ENCODE measurements around the gene SDSL. TPM values are rescaled to one million over a fixed set of nuclear protein-coding genes. Genes with fewer than 3 reads are reported as not detected.

Gene SDSL
- total RNA-seq, 4 donors from 2014 or later: 2.7 to 5.6 (median 3.2) TPM

DNA sequence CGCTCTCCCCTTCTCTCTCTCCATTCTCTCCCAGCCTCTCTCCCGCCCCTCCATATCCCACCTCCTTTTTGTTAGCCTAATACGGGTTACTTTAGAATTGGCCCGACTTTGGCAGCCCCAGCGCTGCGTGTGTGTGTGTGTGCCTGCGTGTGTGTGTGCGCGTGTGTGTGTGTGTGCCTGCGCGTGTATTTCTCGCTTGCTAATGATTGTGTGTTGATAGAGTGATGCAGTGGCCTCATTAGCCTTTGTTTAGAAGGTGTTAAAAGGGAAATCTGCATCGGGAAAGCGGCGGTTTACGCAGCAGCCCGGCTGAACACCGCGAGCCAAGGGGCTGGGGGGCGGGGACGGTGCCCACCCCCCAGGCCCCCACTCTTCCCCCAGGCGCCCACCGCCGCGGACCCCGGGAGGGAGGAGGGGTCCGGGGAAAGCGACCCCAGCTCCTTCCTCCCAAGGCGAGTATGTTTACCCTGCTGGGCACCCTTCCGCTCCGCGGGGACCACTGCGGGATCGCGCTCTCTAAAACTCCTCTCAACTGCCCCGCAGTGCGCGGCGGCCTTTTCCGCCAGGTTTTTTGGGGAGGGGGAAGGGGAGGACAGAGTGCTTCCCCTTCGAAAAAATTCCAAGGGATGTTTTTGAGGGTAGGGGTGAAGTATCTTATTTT, 56.3 kb downstream of the SDSL start:
- intact Hi-C loops (cut with DNase I): no loop called here
- no peak for TF ChIP-seq EP300 (IDR thresholded peaks at IDR 0.05)
- no peak for TF ChIP-seq POLR2AphosphoS5 (IDR thresholded peaks at IDR 0.05)
- TF ChIP-seq, protein P1, sequence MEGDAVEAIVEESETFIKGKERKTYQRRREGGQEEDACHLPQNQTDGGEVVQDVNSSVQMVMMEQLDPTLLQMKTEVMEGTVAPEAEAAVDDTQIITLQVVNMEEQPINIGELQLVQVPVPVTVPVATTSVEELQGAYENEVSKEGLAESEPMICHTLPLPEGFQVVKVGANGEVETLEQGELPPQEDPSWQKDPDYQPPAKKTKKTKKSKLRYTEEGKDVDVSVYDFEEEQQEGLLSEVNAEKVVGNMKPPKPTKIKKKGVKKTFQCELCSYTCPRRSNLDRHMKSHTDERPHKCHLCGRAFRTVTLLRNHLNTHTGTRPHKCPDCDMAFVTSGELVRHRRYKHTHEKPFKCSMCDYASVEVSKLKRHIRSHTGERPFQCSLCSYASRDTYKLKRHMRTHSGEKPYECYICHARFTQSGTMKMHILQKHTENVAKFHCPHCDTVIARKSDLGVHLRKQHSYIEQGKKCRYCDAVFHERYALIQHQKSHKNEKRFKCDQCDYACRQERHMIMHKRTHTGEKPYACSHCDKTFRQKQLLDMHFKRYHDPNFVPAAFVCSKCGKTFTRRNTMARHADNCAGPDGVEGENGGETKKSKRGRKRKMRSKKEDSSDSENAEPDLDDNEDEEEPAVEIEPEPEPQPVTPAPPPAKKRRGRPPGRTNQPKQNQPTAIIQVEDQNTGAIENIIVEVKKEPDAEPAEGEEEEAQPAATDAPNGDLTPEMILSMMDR (IDR thresholded peaks at IDR 0.05): no peak
- TF ChIP-seq POLR2A (IDR thresholded peaks at IDR 0.05; ENCODE audit: low read depth): no peak
- DNase-seq (ENCODE audit: extremely low spot score): no peak
- H3K27ac ChIP-seq (replicated peaks in 1 of 4): no peak overlapping the region
- H3K27me3 ChIP-seq: peaks cover 0 to 100% (median 55%) of the 10 kb centered on the region in 4 donors
- H3K9me3 ChIP-seq: no peaks in the 10 kb centered on the region
- peaks cover 0 to 8% (median 2%) of the 10 kb centered on the region in 4 donors for H3K4me1 ChIP-seq
- 3% methylated on average over 28 of the region's 41 CpGs for WGBS
- H3K4me3 ChIP-seq: no peak overlapping the region
- H3K36me3 ChIP-seq: no peaks in the 10 kb centered on the region

DNA sequence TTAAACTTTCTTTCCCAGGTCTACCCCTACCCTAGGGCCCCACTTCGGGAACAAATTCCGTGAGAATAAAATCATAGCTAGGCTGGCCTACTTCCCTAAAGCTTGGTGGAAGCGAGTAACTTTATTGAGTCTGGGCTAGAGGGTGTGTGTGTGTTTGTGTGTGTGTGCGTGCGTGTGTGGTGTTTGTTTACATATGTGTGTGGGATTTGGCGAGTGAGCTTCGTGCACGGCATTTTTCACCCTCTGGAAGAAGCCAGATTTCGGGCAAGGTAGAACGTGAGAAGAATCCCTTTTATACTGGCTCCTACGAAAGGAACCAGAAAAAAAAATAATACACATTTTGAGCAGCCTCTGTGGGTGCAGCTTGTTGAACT, 57.0 kb downstream of the SDSL start:
- Histone ChIP-seq H3K27ac (replicated peaks in 1 of 4) (no peak overlapping the region), H3K9me3 (no peaks in the 10 kb centered on the region), H3K4me1 (peaks cover 0 to 8% (median 2%) of the 10 kb centered on the region in 4 donors), H3K36me3 (no peaks in the 10 kb centered on the region), H3K27me3 (peaks cover 0 to 100% (median 52%) of the 10 kb centered on the region in 4 donors), H3K4me3 (no peak overlapping the region)
- 3% methylated on average over 11 of the region's 11 CpGs for WGBS
- DNase-seq (ENCODE audit: extremely low spot score): no peak
- TF ChIP-seq POLR2AphosphoS5 (IDR thresholded peaks at IDR 0.05) (no peak), EP300 (IDR thresholded peaks at IDR 0.05) (no peak)
- TF ChIP-seq, protein P1 (IDR thresholded peaks at IDR 0.05): no peak
- intact Hi-C loops (cut with DNase I): no loop called here

DNA sequence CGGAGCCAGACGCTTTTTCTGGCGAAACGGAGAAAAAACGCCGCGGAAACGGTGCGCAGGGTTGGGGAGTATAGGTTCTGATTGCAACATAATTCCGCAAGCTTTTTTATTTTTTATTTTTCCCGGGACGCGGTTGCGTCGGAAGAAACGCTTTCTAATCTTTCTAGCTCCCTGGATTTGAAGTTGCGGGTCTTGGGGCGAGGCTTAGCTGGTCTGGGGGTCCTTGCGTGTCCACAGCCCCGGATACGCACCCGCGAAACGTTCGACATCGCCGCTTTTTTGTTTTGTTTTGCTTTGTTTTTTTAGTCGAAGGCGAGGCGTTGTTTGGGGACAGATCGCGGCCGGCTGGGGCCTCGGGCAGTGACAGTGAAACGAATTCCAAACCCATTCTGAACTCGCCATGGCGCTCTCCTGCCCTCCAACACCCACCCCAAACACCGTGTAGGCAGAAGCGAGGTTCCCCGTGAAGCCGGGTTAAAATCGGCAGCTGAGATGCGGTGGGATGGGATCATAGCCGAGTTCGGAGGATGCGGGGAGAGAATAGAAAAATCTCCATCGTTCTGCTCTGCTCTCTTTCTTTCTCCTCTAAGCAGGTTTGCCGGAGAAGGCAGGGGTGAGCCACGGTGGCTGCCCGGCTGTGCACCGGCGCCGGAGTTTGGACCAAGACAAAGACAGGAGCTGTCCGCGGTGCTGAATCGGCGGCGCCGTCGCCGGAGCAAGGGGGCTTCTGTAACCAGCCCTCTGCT, 57.6 kb downstream of the SDSL start:
- no peak for TF ChIP-seq POLR2A (IDR thresholded peaks at IDR 0.05; ENCODE audit: low read depth)
- TF ChIP-seq EP300 (IDR thresholded peaks at IDR 0.05): no peak
- TF ChIP-seq, protein P1 (IDR thresholded peaks at IDR 0.05): no peak
- TF ChIP-seq POLR2AphosphoS5 (IDR thresholded peaks at IDR 0.05): no peak
- no peak overlapping the region for H3K4me3 ChIP-seq
- H3K27me3 ChIP-seq: peaks cover 0 to 99% (median 48%) of the 10 kb centered on the region in 4 donors
- intact Hi-C loops (cut with DNase I): no loop called here
- no peak for DNase-seq (ENCODE audit: extremely low spot score)
- H3K27ac ChIP-seq (replicated peaks in 1 of 4): no peak overlapping the region
- peaks cover 0 to 8% (median 2%) of the 10 kb centered on the region in 4 donors for H3K4me1 ChIP-seq
- H3K36me3 ChIP-seq: no peaks in the 10 kb centered on the region
- 4% methylated on average over 31 of the region's 61 CpGs for WGBS
- no peaks in the 10 kb centered on the region for H3K9me3 ChIP-seq

DNA sequence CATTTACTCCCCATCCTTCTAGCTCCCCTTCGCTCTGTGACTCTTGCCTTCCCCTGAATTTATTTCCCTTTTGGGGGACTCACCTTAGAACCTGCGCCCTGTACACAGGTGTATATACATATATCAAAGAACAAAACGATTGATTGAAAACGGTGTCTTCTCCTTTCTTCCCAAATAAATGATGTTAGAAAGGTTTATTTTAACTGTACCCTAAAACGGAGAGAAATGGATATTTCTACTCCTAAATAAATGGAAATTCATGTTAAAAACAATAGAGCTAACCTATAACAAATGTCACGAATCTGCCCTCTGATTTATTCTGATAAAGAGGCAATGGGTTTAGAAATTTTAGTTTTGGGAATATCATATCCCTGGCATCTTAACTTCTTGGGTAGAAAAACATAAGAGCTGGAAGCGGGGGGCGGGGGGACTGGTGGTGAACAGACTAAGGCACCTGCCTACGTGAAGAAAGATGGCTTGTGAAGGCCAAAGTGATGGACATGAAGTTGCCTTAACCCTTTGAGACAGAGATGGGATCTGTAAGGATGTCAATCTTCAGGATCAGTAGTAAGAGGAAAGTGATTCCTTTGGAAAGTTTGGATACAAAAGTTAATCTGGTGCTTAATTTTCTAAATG, 58.3 kb downstream of the SDSL start:
- peaks cover 0 to 99% (median 44%) of the 10 kb centered on the region in 4 donors for H3K27me3 ChIP-seq
- H3K9me3 ChIP-seq: no peaks in the 10 kb centered on the region
- no peak overlapping the region for H3K27ac ChIP-seq (replicated peaks in 1 of 4)
- H3K4me3 ChIP-seq: no peak overlapping the region
- DNase-seq (ENCODE audit: extremely low spot score): no peak
- H3K4me1 ChIP-seq: peaks cover 0 to 8% (median 2%) of the 10 kb centered on the region in 4 donors
- 17% methylated on average over 9 of the region's 9 CpGs for WGBS
- H3K36me3 ChIP-seq: no peaks in the 10 kb centered on the region
- TF ChIP-seq POLR2A (IDR thresholded peaks at IDR 0.05; ENCODE audit: low read depth): no peak
- TF ChIP-seq, protein P1 (IDR thresholded peaks at IDR 0.05): no peak
- no peak for TF ChIP-seq POLR2AphosphoS5 (IDR thresholded peaks at IDR 0.05)
- no peak for TF ChIP-seq EP300 (IDR thresholded peaks at IDR 0.05)
- intact Hi-C loops (cut with DNase I): no loop called here
